Measurements from ENCODE around the gene FHDC1. TPM values are rescaled to one million over a fixed set of nuclear protein-coding genes. Genes with fewer than 3 reads are reported as not detected.

Gene FHDC1
- polyA plus RNA-seq, 1 donor: 5.6 TPM

DNA sequence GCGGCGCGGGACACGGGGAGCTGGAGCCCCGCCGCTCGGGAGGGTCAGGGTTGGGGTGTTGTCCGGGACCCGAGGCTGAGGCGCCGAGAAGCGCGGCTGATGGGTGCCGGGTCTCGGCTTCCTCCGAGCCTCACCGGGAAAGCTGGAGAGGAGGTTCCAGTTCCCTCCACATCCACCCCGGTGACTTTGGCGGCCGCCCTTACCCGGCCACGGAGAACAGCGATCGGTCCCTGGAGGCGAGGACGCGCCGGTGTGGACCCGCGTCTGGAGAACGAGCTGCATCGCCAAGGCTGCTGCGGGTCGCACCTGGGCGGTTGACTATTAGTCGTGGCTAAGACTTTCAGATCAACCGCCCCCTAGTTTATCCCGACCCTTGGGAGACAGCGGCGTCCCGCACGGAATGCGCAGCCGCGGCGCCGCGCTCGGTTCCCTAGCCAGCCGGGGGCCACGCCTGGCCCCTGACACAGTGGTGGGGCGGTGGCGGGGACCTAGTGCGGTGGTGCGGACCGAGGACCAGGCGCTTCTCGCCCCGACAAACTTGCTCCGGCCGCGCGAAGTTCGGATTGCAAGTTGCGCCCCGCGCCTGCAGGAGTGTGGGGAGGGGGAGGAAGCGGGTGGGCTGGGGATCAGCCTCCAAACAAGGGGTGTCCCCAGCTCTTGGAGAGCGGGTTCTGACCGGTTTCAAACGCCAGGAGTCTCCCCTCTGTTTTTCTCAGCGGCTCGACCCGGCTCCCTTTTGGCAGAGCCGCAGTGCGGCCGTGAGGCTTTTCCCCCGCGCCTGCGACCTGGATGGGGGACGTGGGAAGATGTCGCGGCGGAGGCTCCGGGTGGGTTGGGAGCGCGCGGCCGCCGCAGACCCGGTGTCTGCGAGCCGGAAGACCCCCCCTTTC is 568 bp downstream of the FHDC1 start:
- DNase-seq (ENCODE audit: low read depth): no peak

DNA sequence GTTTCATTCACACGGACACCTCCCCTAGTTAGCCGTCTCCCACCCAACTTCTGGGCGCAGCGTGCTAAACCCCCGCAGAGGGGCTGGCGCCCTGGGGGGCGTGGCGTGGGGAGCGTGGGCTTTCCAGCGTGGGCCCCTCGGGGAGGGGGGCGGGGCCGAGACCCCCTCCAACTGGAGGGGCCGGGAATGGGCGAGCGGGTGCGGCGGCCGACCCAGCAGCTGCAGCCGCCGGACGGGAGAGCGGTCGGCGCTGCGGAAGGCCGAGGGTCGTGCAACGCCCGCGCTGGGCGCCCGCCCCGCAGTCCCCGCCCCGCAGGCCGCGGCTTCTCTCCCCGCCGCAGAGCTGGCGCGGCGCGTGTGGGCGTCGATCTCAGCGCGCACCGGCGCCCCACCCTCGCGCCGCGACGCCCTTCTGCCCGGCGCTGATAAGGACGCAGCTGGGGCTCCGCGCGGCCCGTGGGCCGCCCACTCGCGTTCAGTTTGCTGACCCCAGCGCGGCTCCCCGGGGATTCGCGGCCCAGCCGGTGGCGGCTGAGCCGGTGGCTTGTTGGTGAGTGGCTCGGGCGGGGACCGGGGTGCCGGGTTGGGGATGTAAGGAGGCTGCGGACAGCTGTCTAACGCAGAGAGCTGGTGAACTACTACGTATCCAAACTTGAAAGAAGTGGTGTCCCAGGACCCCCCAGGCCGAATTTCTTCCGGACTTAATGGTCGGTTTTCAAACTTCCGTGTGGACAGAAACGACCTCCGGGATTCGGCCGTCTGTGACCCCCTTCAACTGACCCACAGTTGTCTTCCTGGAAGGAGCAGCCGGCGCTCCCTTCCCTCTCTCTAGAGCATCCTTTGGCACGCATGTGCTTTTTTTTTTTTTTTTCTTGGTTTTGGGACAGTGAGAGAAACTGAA is 1.5 kb downstream of the FHDC1 start:
- no peak for DNase-seq (ENCODE audit: low read depth)

DNA sequence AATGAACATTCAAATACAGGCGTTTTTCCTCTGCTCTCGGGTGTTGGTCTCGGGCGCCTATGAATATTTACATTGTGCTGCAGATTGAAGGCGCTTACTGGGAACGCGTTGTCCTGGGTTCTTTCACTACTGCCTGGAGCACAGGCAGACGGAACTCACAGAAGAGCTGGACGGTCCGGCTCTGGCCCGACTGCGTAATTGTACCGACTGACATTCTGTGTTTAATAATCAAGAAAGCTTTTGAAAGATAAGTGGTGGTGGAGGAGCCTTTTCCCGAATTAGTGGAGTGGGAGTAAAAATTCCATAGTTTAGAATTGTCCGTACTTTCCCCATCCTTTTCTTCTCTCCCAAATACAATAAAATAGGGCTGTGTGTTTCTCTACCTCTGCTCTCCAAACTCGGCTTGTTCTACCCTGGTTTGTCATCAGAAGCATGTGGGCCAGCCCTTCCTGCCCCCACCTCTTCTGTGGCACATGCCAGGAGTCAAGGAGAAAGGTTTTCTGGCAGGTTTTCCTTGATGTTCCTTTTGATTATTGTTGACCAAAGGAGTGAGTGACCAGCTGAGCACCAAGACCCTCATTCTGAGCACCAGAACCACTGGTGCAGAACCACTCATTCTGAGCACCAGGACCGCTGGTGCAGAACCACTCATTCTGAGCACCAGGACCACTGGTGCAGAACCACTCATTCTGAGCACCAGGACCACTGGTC is 2.3 kb downstream of the FHDC1 start:
- DNase-seq (ENCODE audit: low read depth): no peak

DNA sequence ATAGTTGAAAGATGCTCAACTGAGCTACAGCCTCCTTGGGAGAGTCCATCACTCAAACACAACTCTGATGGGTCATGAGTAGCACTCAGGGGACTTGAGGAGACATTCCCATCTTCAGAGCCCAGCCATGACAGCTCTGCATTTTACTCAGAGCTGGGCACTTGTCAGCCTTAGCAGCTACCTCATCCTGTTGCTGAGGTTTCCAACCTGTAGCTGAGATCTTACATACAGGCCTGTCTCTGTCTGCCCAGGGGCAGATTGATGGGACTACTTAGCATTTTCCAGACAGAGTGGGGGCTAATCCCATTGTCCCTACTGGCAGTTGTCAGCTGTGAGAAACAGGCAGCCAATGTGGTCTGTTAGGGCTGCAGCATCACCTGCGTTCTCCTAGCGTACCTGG is 3.5 kb downstream of the FHDC1 start:
- no peak for DNase-seq (ENCODE audit: low read depth)

DNA sequence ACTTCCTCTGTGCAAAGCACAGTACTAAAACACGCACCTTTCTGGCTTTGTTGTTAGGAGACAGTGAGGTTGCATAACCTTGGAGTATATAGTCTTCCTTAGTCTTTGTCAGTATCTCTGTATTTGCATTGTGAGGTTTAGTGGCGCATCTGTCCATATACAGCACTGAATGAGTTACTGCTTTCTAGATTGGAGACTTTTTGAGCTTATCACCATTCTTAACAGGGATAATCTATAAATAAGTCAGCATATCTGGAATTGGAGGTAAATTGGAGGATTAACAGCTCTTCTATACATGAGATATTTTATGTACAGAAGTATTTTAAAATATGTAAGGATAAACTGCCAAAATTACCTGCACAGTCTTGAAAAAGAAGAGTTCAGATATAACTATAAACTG is 4.3 kb downstream of the FHDC1 start:
- DNase-seq (ENCODE audit: low read depth): no peak

DNA sequence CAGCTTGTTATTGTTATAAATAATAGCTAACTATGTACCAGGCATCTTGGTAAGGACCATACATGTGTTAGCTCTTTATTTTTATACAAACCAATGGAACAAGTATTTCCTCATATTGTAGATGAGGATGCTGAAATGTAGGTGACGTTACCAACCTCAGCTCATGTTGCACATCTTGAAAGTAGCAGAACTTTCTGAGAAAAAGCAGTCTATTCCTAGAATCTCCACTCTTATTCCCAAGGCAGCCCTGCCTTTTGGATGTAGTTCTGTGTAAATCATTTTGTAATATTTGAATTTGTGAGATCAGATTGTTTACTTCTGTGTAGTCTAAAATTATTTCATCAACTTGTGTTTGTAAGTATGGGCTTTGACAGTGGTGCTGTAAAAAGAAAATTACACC is 5.3 kb downstream of the FHDC1 start:
- DNase-seq (ENCODE audit: low read depth): no peak

DNA sequence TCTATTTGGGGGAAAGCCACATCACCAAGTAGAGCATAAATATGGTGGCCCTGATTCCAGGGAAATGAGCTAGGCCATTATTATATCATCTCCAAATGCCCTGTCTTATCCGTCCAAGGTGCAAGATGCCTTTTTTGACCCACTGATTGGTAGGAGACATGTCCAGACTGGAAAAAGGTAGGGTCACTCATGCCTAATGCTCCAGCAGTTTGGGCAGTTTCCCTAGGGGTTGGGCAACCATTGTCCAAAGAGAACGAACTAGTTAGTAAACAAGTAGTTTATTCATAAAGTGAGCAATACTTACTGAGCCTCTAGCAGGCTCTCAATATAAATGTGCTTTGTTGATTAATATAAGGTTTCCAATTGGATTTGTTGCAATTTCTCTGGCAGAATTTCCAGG is 6.2 kb downstream of the FHDC1 start:
- DNase-seq (ENCODE audit: low read depth): no peak

DNA sequence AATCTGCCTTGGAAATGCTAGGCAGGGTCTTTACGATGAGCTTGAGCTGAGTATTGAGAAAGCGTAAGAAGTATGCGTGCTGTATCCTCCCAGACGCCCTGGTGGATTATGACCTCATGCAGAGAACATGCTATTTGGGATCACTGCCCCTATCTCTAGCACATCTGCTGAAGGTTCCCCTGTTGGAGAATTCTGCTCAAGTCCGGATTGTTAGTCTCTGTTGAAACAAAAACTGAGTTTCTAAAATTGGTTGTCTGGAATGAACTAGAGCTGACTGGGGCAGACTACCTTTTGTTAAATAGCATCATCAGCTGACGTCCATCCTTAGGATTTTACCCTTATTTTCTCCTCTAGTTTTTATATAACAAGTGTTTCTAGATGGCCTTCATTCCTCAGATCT is 7.5 kb downstream of the FHDC1 start:
- DNase-seq (ENCODE audit: low read depth): peak; percentile 88

DNA sequence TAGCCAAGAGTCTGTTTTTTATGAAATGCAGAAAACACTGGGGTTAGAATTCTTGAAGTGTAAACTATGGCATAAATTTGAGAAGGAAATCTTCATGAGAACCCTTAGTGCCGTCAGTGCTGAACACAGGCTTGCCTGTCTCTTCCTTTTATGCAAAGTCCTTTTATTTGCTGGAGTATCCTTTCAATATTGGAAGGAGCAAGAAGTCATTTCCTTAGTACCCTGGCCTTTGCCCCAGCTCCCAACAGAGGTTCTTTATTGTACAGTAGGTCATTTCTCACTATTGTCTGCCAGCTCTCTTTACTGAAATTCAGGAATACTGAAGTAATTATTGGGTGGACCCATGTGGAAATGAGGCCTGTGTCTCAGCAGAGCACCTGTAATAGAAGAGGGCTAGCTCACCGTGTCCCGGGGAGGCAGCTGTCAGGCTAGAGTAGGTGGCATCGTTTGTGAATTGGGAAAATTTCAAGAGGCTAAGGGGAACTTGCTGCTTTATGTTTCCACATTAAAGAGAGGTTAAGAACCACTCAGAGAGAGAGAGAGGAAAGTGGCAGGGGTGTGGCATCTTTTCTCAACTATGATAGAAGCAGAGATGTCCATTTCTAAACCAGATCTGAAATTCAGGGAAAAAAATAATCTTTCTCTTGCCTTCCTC is 8.7 kb downstream of the FHDC1 start:
- DNase-seq (ENCODE audit: low read depth): no peak

DNA sequence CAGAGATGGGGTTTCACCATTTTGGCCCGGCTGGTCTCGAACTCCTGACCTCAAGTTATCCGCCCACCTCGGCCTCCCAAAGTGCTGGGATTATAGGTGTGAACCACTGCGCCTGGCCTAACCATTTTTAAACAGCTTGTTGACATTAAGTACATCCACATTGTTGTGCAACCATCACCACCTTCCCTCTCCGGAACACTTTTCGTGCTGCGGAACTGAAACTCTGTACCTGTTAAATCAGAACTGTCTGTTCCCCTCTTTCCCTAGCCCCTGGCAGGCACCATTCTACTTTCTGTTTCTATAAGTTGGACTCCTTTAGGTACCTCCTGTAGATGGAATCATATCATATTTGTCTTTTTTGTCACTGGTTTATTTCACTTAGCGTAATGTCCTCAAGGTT is 9.5 kb downstream of the FHDC1 start:
- no peak for DNase-seq (ENCODE audit: low read depth)

DNA sequence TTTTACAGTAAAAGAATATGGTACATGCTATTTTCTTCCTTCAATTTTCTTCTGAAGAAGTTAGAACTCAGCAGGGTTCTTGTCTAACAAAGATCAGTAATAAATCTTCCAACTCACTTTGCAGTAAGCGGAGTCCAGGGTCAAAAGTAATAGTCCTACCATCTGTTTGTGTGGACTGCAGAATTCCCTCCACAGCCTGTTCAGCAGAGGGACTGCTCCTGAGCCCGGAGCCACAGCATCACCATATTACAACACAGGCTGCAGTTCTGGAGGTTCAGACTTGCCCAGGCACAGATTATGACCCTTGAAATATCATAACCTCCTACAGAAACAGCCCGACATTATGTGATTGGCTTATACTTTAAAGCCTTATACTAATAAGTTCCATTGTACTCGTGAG is 10.3 kb downstream of the FHDC1 start:
- no peak for DNase-seq (ENCODE audit: low read depth)

DNA sequence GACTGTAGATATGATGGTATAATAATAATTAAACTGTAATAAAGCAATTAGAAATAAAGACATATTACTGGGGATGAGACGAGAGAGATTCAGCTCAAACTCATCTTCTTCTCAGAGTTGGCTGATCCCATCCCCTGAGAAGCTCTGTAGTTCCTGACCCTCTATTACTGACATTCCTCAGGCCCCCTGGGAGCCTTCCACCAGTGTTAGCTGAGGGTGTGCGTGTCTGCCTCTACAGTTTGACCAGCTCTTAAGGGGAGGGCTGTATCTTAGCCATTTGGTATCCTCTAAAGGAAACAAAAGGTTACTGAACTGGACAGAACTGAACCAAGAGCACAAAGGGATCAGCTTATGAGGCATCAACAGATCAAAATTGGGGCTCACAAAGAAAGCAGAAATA is 11.2 kb downstream of the FHDC1 start:
- no peak for DNase-seq (ENCODE audit: low read depth)

DNA sequence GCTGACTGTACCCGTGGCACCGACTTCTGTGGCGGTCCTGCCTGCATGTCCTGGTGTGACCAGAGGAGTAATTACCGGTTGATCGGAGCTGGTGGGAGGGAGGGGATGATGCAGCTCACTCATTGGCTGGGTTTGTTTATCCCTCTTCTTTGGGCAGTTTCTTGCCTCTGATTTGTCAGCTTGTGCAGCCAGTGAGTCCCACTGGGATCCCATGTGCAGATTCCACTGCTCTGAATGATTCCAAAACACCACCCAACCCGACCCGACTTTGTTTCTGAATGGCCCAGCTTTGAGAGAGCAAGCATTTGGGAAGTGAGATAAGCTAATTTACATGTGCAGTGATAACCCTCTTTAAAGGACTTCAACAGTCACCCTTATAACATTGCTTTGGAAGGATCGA is 13.8 kb downstream of the FHDC1 start:
- no peak for DNase-seq (ENCODE audit: low read depth)

DNA sequence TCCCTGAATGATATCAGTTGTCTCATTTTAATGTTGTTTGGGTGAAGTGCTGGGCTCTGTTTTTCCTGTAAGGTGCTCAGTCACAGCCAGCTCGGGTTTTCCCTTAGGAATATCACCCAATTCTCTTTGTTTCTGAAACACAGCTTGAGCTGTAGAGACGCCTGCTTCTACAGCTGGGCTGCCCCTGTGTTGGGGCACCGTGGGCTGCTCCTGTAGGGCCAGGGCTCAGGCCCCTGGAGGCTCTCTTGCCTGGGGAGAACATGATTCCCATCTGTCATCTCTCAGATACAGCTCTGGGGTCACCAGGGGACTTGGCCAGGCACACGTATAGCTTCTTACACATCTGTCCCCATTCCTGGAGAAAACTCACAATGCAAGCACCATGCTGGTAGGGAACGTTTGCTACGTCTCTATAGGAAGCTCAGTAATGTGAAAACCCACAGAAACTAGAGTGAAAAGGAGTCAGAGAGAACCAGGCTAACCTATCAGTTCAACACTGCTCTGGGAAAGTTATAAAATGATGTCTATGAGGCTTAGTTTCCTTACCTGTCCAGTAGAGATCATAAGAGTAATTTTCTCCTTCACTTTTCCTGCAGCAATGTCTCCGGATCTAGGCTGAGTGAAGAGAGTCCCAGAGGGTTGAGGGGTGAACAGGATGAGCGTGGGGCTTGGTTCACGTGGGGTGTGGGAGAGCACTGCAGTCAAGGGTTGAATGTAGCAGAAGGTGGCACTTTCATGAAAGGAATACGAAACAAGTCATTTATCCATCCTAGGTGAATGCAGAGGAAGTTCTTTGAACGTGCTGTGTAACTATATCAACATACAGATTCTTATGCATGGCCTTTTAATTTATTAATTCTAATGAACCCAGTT is 14.5 kb downstream of the FHDC1 start:
- no peak for DNase-seq (ENCODE audit: low read depth)

DNA sequence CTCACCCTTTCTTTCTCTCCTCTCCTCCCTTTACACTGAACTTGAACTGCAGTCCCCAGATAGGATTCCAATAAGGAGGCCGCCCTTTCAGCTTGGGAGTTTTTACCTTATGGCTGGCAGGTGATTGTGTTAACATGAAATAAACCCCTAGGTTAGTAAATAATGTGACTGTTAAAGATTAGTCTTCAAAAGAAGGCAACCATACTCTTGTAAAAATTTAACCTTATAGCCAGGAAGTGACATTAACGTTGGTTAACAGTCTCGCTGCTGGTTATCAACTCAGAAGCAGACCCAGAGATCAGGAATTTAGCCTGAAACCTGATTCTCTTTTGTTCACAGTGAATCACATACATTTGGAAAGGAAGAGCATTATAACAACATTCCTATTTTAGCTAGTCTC is 15.2 kb downstream of the FHDC1 start:
- no peak for DNase-seq (ENCODE audit: low read depth)

DNA sequence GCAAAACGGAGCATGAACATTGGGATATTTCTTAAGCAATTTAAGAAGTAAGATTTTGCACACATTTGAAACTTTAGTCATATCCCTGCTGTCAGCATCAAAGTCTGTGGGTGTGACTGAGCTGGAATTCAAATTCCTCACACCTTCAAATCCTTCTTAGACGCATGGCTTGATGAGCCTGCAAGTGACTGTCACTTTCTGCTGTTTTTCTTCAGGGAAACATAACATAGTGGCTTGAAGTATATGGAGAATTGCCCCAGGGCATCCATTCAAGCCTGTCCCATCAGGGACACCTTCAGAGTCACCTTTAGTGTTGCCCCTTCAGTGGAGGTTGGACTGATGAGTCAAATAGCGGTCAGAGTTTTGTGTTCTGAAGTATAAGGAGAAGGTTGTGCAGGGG is 17.4 kb downstream of the FHDC1 start:
- no peak for DNase-seq (ENCODE audit: low read depth)

DNA sequence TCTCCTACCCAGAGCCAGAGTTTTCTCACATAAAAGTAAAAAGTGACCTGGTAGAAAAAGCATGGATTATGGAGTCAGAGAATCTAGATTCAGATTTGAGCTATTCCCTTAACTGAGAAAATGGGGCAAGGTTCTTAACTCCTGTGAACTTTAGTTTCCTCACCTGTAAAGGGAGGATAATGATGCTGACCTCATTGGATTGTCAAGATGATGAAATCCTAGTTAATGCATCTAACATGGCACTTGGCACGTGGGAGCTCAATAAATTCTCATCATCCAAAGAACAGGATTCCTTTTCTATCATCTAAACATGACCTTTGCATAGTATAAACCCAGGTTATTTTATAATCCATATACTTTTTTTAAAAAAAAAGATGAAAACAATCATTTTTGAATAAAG is 18.6 kb downstream of the FHDC1 start:
- no peak for DNase-seq (ENCODE audit: low read depth)

DNA sequence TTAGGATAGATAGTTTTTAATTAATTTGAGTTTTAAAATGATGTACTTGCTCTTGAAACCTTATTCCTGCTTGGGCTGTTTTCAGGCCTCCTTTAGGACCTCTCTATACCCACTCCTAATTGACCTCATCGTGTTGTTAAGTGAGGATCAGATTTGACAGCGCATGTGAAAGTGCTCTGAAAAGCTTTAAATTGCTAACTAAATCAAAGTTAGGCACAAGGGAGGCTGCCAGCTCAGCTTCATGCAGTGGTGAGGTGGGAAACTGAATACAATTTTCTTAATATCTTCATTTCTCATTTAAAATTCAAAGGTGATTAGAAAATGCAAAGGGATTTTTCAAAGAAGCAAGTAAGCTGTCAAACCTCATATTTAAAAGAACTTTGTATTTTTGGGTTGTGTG is 20.0 kb downstream of the FHDC1 start:
- no peak for DNase-seq (ENCODE audit: low read depth)

DNA sequence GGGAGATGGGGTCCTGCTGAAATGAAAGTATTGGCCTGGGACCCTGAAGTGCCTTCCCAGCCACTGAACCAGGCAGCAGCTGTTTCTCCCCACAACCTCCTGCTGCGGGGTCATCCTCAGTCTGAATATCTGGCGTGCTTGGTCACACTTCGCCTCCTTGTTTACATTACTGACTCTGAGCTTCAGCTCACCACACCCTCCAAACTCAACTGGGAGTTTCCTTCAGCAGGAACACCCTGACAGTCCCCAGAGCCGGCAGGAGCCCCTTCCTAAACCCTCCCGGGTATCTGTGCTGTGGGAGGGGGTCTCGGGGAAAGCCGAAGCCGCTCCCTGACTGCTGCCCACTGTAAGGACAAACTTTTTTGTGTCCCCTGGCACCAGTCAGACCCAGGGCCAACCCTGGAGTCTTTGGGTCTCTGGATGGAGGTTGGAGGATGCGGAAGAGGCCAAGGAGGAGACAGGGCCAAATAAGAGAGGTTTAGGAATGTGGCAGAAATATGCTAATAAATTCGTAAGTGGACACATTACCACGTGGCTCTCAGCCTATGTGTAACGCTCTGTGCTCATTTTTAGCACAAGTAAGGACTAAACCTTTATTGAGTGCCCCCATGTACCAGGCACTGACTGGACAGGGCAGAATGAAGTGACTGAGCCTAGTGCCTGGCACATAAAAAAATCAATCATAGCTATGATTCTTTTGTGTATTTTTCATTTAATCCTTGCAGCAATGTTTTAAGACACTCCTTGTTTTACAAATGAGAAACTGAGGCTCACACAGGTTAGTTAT is 20.7 kb downstream of the FHDC1 start:
- no peak for DNase-seq (ENCODE audit: low read depth)
